ENCODE data around the gene LDAF1. TPM values are rescaled to one million over a fixed set of nuclear protein-coding genes. Genes with fewer than 3 reads are reported as not detected.
A peak's percentile ranks its signal among the peaks of the same experiment; 100 is the strongest.
"Not testable (repeated sequence)": the region's sequence is repeated elsewhere in the genome, so short reads cannot be mapped to it uniquely, and the experiment has no call there.

The LDAF1 gene
- total and polyA plus RNA-seq, 10 of the 15 experiments (the other 5 are each of a cell fraction or from before 2014, with no cell fraction given) = 4.6 to 21.4 (median 6.6) TPM

DNA sequence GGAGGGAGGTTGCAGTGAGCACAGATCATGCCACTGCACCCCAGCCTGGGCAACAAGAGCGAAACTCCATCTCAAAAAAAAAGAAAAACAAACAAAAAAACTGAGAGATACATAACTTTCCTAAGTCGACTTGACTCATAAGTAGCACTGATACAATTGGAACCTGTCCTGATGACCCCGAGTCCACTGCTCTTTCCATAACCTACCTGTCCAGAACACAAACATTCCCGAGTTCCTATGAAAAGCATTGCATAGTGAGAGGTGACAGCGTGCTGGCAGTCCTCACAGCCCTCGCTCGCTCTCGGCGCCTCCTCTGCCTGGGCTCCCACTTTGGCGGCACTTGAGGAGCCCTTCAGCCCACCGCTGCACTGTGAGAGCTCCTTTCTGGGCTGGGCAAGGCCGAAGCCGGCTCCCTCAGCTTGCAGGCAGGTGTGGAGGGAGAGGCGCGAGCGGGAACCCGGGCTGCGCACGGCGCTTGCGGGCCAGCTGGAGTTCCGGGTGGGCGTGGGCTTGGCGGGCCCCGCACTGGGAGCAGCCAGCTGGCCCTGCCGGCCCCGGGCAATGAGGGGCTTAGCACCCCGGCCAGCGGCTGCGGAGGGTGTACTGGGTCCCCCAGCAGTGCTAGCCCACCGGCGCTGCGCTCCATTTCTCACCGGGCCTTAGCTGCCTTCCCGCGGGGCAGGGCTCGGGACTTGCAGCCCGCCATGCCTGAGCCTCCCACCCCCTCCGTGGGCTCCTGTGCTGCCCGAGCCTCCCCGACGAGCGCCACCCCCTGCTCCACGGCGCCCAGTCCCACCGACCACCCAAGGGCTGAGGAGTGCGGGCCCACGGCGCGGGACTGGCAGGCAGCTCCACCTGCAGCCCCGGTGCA, 6.1 kb upstream of the LDAF1 start:
- intact Hi-C loops (cut with micrococcal nuclease; ENCODE audit: unreplicated experiment); H3K36me3 ChIP-seq (ENCODE audit: control insufficient read depth in 2 of 2, insufficient read depth in 2 of 2, low read length in 1 of 2); H3K9me3 ChIP-seq (replicated peaks; ENCODE audit: control insufficient read depth, insufficient read depth, low read length); H3K9ac ChIP-seq (ENCODE audit: control insufficient read depth, insufficient read depth, low read length); DNase-seq (ENCODE audit: low read depth, low spot score); H4K20me1 ChIP-seq (ENCODE audit: control insufficient read depth, insufficient read depth); CTCF ChIA-PET; FAIRE-seq; ATAC-seq; H2AFZ ChIP-seq (ENCODE audit: control insufficient read depth, low read depth, low read length); BruUV-seq (replicated peaks); H3K4me1 ChIP-seq (ENCODE audit: control insufficient read depth, insufficient read depth, low read length); H3K79me2 ChIP-seq (ENCODE audit: control insufficient read depth, insufficient read depth, low read length); H3K27me3 ChIP-seq (replicated peaks in 1 of 2; ENCODE audit: control insufficient read depth in 2 of 2, insufficient read depth in 2 of 2, low read length in 1 of 2); H3K4me2 ChIP-seq (ENCODE audit: control insufficient read depth, insufficient read depth); H3K4me3 ChIP-seq; H3K27ac ChIP-seq (ENCODE audit: control insufficient read depth, insufficient read depth); SMC1A ChIA-PET (ENCODE audit: uncharacterized antibody, unreplicated experiment): not testable (repeated sequence)
- WGBS (ENCODE audit: insufficient coverage, insufficient replicate concordance, low lambda C conversion rate, missing lambda C conversion rate) = 78% methylated on average over 40 of the region's 51 CpGs
- in situ Hi-C loops (cut with MboI) = loop anchor here (10.0 kb wide), 1 partner anchor 1172 kb away; no protein-coding TSS in a partner anchor
- ChIA-PET POLR2A (interaction anchor here (0.6 kb wide), 1 partner anchor 10 kb away, joined by 3 read pairs; no protein-coding TSS in a partner anchor), RAD21 (ENCODE audit: unreplicated experiment) (interaction anchor here (1.3 kb wide), 1 partner anchor 148 kb away, joined by 4 read pairs; no protein-coding TSS in a partner anchor)

DNA sequence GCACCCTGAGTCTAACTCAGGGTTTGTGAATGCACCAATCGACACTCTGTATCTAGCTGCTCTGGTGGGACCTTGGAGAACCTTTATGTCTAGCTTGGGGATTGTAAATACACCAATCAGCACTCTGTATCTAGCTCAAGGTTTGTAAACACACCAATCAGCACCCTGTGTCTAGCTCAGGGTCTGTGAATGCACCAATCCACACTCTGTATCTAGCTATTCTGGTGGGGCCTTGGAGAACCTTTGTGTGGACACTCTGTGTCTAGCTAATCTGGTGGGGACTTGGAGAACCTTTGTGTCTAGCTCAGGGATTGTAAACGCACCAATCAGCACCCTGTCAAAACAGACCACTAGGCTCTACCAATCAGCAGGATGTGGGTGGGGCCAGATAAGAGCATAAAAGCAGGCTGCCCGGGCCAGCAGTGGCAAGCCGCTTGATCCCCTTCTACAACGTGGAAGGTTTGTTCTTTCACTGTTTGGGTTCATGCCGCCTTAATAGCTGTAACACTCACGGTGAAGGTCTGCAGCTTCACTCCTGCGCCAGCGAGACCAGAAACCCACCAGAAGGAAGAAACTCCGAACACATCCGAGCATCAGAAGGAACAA, 5.2 kb upstream of the LDAF1 start:
- POLR2A ChIA-PET; H3K4me3 ChIP-seq; H3K27me3 ChIP-seq (replicated peaks in 1 of 2; ENCODE audit: control insufficient read depth in 2 of 2, insufficient read depth in 2 of 2, low read length in 1 of 2); H3K4me2 ChIP-seq (ENCODE audit: control insufficient read depth, insufficient read depth); H3K4me1 ChIP-seq (ENCODE audit: control insufficient read depth, insufficient read depth, low read length); intact Hi-C loops (cut with micrococcal nuclease; ENCODE audit: unreplicated experiment); H3K27ac ChIP-seq (ENCODE audit: control insufficient read depth, insufficient read depth); FAIRE-seq; ATAC-seq; H3K9me3 ChIP-seq (replicated peaks; ENCODE audit: control insufficient read depth, insufficient read depth, low read length); H3K9ac ChIP-seq (ENCODE audit: control insufficient read depth, insufficient read depth, low read length); DNase-seq (ENCODE audit: low read depth, low spot score); H3K79me2 ChIP-seq (ENCODE audit: control insufficient read depth, insufficient read depth, low read length); H2AFZ ChIP-seq (ENCODE audit: control insufficient read depth, low read depth, low read length); BruUV-seq (replicated peaks); H4K20me1 ChIP-seq (ENCODE audit: control insufficient read depth, insufficient read depth); H3K36me3 ChIP-seq (ENCODE audit: control insufficient read depth in 2 of 2, insufficient read depth in 2 of 2, low read length in 1 of 2): not testable (repeated sequence)
- TF ChIP-seq NFYB (IDR thresholded peaks at IDR 0.05; ENCODE audit: insufficient read depth, low read depth, low read length) = 0 out of 2 replicates have a peak, but pooled peaks have one; percentile 28
- RAD21 ChIA-PET (ENCODE audit: unreplicated experiment) = interaction anchor here (1.3 to 1.4 kb wide), 2 partner anchors 33 to 147 kb away, joined by 3 to 4 read pairs; no protein-coding TSS in a partner anchor
- CTCF ChIA-PET = interaction anchor here (0.7 to 1.3 kb wide), 2 partner anchors 33 to 401 kb away, joined by 3 to 4 read pairs; no protein-coding TSS in a partner anchor
- WGBS (ENCODE audit: insufficient coverage, insufficient replicate concordance, low lambda C conversion rate, missing lambda C conversion rate) = 78% methylated on average over 11 of the region's 11 CpGs
- SMC1A ChIA-PET (ENCODE audit: uncharacterized antibody, unreplicated experiment) = interaction anchor here (1.3 kb wide), 1 partner anchor 16 kb away, joined by 3 read pairs; no protein-coding TSS in a partner anchor
- in situ Hi-C loops (cut with MboI) = loop anchor here (10.0 kb wide), 1 partner anchor 1172 kb away; no protein-coding TSS in a partner anchor

DNA sequence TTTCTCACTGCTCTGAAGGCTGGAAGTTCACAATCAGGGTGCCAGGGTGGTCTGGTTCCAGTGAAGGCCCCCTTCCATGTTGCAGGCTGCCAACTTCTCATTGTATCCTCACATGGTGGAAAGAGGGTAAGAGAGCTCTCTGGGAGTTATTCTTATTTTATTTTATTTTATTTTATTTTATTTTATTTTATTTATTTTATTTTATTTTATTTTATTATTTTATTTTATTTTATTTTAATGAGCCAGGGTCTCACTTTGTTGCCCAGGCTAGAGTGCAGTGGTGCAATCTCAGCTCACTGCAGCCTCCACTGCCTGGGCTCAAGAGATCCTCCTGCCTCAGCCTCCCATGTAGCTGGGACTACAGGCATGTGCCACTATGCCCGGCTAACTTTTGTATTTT, 2.5 kb upstream of the LDAF1 start:
- intact Hi-C loops (cut with micrococcal nuclease; ENCODE audit: unreplicated experiment) = loop anchor here (5.0 kb wide), 1 partner anchor 1166 kb away; no protein-coding TSS in a partner anchor

More for the DNA sequence above, 2.5 kb upstream of the LDAF1 start:
- not testable (repeated sequence) for H3K9ac ChIP-seq (ENCODE audit: control insufficient read depth, insufficient read depth, low read length); H3K4me1 ChIP-seq (ENCODE audit: control insufficient read depth, insufficient read depth, low read length); FAIRE-seq; H3K36me3 ChIP-seq (ENCODE audit: control insufficient read depth in 2 of 2, insufficient read depth in 2 of 2, low read length in 1 of 2); H3K27me3 ChIP-seq (replicated peaks in 1 of 2; ENCODE audit: control insufficient read depth in 2 of 2, insufficient read depth in 2 of 2, low read length in 1 of 2); H4K20me1 ChIP-seq (ENCODE audit: control insufficient read depth, insufficient read depth); H3K4me2 ChIP-seq (ENCODE audit: control insufficient read depth, insufficient read depth); H3K27ac ChIP-seq (ENCODE audit: control insufficient read depth, insufficient read depth); H3K79me2 ChIP-seq (ENCODE audit: control insufficient read depth, insufficient read depth, low read length); H3K9me3 ChIP-seq (replicated peaks; ENCODE audit: control insufficient read depth, insufficient read depth, low read length); H3K4me3 ChIP-seq; DNase-seq (ENCODE audit: low read depth, low spot score); H2AFZ ChIP-seq (ENCODE audit: control insufficient read depth, low read depth, low read length); BruUV-seq (replicated peaks); ATAC-seq
- SMC1A ChIA-PET (ENCODE audit: uncharacterized antibody, unreplicated experiment) = interaction anchor here (0.6 to 2.2 kb wide), 4 partner anchors 10 to 405 kb away, joined by 3 to 6 read pairs (median 4); no protein-coding TSS in a partner anchor
- CTCF ChIA-PET = interaction anchor here (1.3 to 7.2 kb wide), 3 partner anchors 33 to 145 kb away, joined by 4 to 90 read pairs (median 15); no protein-coding TSS in a partner anchor
- POLR2A ChIA-PET = interaction anchor here (0.6 kb wide), 1 partner anchor 411 kb away, joined by 3 read pairs; no protein-coding TSS in a partner anchor
- WGBS (ENCODE audit: insufficient coverage, insufficient replicate concordance, low lambda C conversion rate, missing lambda C conversion rate) = 0% methylated on average over 1 of the region's 1 CpG
- RAD21 ChIA-PET (ENCODE audit: unreplicated experiment) = interaction anchor here (1.3 to 2.3 kb wide), 2 partner anchors 33 to 145 kb away, joined by 6 to 15 read pairs; no protein-coding TSS in a partner anchor
- in situ Hi-C loops (cut with MboI) = loop anchor here (10.0 kb wide), 1 partner anchor 1169 kb away; no protein-coding TSS in a partner anchor
